Measurements from ENCODE around the gene ARMC8. TPM values are rescaled to one million over a fixed set of nuclear protein-coding genes. Genes with fewer than 3 reads are reported as not detected.

The ARMC8 gene
- total RNA-seq, 1 experiment from 2014 or later, result 63.6 TPM

DNA sequence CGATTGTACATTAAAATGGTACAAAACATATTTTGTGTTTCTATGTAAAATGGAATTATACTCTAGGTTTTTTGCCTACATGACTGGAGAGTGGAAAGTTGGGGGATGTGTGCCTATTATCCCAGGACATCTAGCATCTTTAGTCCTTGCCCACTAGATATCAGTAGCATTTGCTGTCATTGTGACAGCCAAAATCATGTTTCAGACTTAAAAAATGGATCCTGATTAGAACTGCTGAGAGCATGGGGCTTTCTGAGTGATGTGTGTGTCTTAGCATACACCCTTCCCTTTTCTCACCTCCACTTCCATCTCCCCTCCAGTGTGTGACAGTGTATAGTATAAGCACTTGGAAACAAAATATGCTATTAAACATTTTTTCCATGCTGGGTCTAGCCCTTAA lies 13.3 kb downstream of the ARMC8 start:
- H3K56ac ChIP-seq (ENCODE audit: insufficient read length, low read depth, low read length), result no peak overlapping the region
- H3K27me3 ChIP-seq (ENCODE audit: insufficient read depth, low read length), result no peaks in the 10 kb centered on the region
- Mint-ChIP-seq H3K36me3 (ENCODE audit: insufficient read depth in 1 of 3, low read depth in 3 of 3) (peaks cover 0 to 8% (median 4%) of the 10 kb centered on the region in 3 experiments; a peak in 3 of 7 replicates), H3K9me3 (no peaks in the 10 kb centered on the region), H3K27me3 (ENCODE audit: low read depth) (no peaks in the 10 kb centered on the region), H3K4me3 (no peak overlapping the region), H3K4me1 (peaks cover 12 to 15% of the 10 kb centered on the region in 2 experiments), H3K27ac (no peak overlapping the region; a peak in 1 of 7 replicates)
- no peak overlapping the region for H3K14ac ChIP-seq (ENCODE audit: insufficient read depth, low read length)
- H3K9ac ChIP-seq (ENCODE audit: extremely low read depth, insufficient read length, low read length), result no peak overlapping the region
- H2BK20ac ChIP-seq (ENCODE audit: low read depth, low read length, poor library complexity, severe bottlenecking), result no peak overlapping the region
- H3K4me1 ChIP-seq (ENCODE audit: insufficient read depth, low read length), result no peaks in the 10 kb centered on the region
- H3K4me2 ChIP-seq (ENCODE audit: insufficient read depth, insufficient read length, low read length), result no peak overlapping the region
- H3K27ac ChIP-seq (ENCODE audit: insufficient read length, low read depth, low read length), result no peak overlapping the region
- H3K79me2 ChIP-seq (ENCODE audit: insufficient read depth, low read length), result peaks cover 19% of the 10 kb centered on the region; the same call in 1 of the 2 replicates
- H2BK5ac ChIP-seq (ENCODE audit: insufficient read length, low read length), result no peak overlapping the region
- H2AK5ac ChIP-seq (ENCODE audit: insufficient read length, low read length), result no peak overlapping the region
- H4K8ac ChIP-seq (replicated peaks; ENCODE audit: insufficient read length, low read depth, low read length), result no peak overlapping the region
- H3K9me3 ChIP-seq (ENCODE audit: control insufficient read depth, low read depth, low read length), result no peaks in the 10 kb centered on the region
- H2AFZ ChIP-seq (ENCODE audit: low read length), result no peak overlapping the region
- peaks cover 2% of the 10 kb centered on the region for H4K20me1 ChIP-seq (ENCODE audit: control insufficient read depth, insufficient read depth, insufficient read length)
- no peak overlapping the region for H3T11ph ChIP-seq (ENCODE audit: low read length)
- no peaks in the 10 kb centered on the region for H3K23me2 ChIP-seq (ENCODE audit: insufficient read length, low read depth, low read length, poor library complexity, severe bottlenecking)
- H2BK15ac ChIP-seq (ENCODE audit: low read depth, low read length), result no peak overlapping the region
- no peak overlapping the region for H4K5ac ChIP-seq (ENCODE audit: insufficient read length, low read depth, low read length)
- no peak overlapping the region for H3K23ac ChIP-seq (ENCODE audit: insufficient read length, low read depth, low read length)
- no peak for DNase-seq
- no peak overlapping the region for H3K18ac ChIP-seq (ENCODE audit: insufficient read length, low read depth, low read length)
- WGBS (ENCODE audit: extremely low coverage, insufficient read length, low lambda C conversion rate), result no CpG with 5 or more reads among the region's 1 CpG
- H3K4ac ChIP-seq (ENCODE audit: low read depth, low read length), result no peak overlapping the region
- no peak overlapping the region for H2BK12ac ChIP-seq (ENCODE audit: insufficient read length, low read depth, low read length)
- H4K91ac ChIP-seq (ENCODE audit: insufficient read length, low read depth, low read length), result no peak overlapping the region
- H2BK120ac ChIP-seq (ENCODE audit: low read depth, low read length, poor library complexity, severe bottlenecking), result no peak overlapping the region
- H3K79me1 ChIP-seq (ENCODE audit: insufficient read depth, low read depth, low read length, poor library complexity, severe bottlenecking), result peaks cover 3% of the 10 kb centered on the region
- TF ChIP-seq, protein P1, sequence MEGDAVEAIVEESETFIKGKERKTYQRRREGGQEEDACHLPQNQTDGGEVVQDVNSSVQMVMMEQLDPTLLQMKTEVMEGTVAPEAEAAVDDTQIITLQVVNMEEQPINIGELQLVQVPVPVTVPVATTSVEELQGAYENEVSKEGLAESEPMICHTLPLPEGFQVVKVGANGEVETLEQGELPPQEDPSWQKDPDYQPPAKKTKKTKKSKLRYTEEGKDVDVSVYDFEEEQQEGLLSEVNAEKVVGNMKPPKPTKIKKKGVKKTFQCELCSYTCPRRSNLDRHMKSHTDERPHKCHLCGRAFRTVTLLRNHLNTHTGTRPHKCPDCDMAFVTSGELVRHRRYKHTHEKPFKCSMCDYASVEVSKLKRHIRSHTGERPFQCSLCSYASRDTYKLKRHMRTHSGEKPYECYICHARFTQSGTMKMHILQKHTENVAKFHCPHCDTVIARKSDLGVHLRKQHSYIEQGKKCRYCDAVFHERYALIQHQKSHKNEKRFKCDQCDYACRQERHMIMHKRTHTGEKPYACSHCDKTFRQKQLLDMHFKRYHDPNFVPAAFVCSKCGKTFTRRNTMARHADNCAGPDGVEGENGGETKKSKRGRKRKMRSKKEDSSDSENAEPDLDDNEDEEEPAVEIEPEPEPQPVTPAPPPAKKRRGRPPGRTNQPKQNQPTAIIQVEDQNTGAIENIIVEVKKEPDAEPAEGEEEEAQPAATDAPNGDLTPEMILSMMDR (conservative IDR thresholded peaks at IDR 0.05), result no peak

Measured in H9 (cell line).